ENCODE results near the gene EPHB4. TPM values are rescaled to one million over a fixed set of nuclear protein-coding genes. Genes with fewer than 3 reads are reported as not detected.

EPHB4 gene
- total and polyA plus RNA-seq, 2 of the 8 experiments (the other 6 are each of a cell fraction or from before 2014, with no cell fraction given) = 85.0 to 113 TPM

DNA sequence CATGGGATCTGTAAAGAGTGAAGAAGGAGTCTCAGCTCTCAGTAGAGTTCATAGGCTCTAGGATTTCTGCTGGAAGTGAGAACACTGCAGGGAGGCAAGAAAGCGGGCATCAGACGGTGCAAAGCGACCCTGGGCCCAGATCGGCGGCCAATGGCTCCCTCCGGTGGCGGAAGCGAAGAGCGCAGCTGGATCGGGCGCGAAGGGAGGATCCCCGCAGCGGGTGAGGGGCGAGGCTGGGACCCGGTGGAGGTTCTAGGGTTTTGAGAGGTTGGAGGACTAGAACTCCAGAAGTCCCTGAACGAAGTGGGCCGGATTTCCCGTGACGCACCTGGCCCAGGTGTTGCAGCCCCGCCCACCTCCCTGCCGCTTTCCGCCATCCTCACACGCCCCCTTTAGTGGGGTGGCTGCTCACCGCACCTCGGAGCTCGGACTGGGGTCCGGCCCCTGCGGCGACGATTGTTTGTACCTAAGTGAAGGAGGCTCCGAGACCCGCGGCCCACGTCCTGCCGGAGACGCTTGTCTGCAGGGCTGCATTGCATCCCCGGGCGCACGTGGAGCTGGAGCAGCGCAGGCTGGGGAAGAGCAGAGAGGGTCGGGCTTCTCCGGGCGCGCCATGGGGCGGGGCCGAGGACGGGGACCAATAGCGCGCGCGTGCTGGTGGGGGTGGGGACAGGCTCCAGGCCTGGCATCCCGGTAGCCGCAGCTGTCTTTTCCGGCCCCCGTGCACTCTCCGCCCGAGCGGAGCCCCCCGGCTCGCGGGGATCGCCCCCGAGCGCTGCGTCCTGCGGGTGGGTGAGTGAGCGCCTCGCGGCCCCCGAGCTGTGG, 24.9 kb upstream of the EPHB4 start, which contains the start of gene SLC12A9 (continued):
- TF ChIP-seq, protein P1, sequence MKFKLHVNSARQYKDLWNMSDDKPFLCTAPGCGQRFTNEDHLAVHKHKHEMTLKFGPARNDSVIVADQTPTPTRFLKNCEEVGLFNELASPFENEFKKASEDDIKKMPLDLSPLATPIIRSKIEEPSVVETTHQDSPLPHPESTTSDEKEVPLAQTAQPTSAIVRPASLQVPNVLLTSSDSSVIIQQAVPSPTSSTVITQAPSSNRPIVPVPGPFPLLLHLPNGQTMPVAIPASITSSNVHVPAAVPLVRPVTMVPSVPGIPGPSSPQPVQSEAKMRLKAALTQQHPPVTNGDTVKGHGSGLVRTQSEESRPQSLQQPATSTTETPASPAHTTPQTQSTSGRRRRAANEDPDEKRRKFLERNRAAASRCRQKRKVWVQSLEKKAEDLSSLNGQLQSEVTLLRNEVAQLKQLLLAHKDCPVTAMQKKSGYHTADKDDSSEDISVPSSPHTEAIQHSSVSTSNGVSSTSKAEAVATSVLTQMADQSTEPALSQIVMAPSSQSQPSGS (IDR thresholded peaks at IDR 0.05; ENCODE audit: low read length) = peak; percentile 31; the same call in 1 of the 2 replicates
- TF ChIP-seq KDM4A (IDR thresholded peaks at IDR 0.05; ENCODE audit: low read depth, low read length, severe bottlenecking) (peak; percentile 84), EZH2 (IDR thresholded peaks at IDR 0.05; ENCODE audit: low read depth, low read length, severe bottlenecking) (no peak), RXRA (IDR thresholded peaks at IDR 0.05; ENCODE audit: insufficient read depth, low read depth, low read length) (0 out of 2 replicates have a peak, but pooled peaks have one; percentile 50), PHF8 (conservative IDR thresholded peaks at IDR 0.05; ENCODE audit: low read depth, low read length) (peak; percentile 61), TAF1 (IDR thresholded peaks at IDR 0.05; ENCODE audit: low read depth, low read length) (peak; percentile 53; the same call in 1 of the 2 replicates), CREB1 (IDR thresholded peaks at IDR 0.05) (peak; percentile 66; the same call in 1 of the 2 replicates), GTF2F1 (IDR thresholded peaks at IDR 0.05; ENCODE audit: borderline replicate concordance, low read depth, low read length) (no peak), EGR1 (IDR thresholded peaks at IDR 0.05; ENCODE audit: borderline replicate concordance, low read depth, low read length) (peak; percentile 22; the same call in 1 of the 2 replicates), YY1 (IDR thresholded peaks at IDR 0.05; ENCODE audit: low read depth, low read length) (peak; percentile 56; the same call in 1 of the 2 replicates), SAP30 (IDR thresholded peaks at IDR 0.05; ENCODE audit: insufficient read depth, insufficient replicate concordance, low read length) (peak; percentile 85), SP4 (IDR thresholded peaks at IDR 0.05; ENCODE audit: low read length) (no peak), CHD1 (IDR thresholded peaks at IDR 0.05; ENCODE audit: low read depth, low read length) (no peak), POU5F1 (IDR thresholded peaks at IDR 0.05; ENCODE audit: low read depth, low read length) (no peak), RFX5 (IDR thresholded peaks at IDR 0.05; ENCODE audit: borderline replicate concordance, low read depth, low read length) (peak; percentile 21; the same call in 1 of the 2 replicates), HDAC6 (IDR thresholded peaks at IDR 0.05; ENCODE audit: low read depth, low read length) (no peak), EP300 (IDR thresholded peaks at IDR 0.05; ENCODE audit: borderline replicate concordance in 1 of 2, low read depth in 2 of 2, low read length in 2 of 2) (no peak), SRF (IDR thresholded peaks at IDR 0.05; ENCODE audit: low read depth, low read length) (no peak), JUN (IDR thresholded peaks at IDR 0.05; ENCODE audit: low read depth, low read length) (no peak), TAF7 (optimal IDR thresholded peaks at IDR 0.05; ENCODE audit: borderline replicate concordance, low read depth, low read length) (peak; percentile 16)
- TF ChIP-seq, protein P2, sequence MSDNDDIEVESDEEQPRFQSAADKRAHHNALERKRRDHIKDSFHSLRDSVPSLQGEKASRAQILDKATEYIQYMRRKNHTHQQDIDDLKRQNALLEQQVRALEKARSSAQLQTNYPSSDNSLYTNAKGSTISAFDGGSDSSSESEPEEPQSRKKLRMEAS (IDR thresholded peaks at IDR 0.05) = peak; percentile 94

All from H1 (cell line).